ENCODE results near the gene CTBP2.

The CTBP2 gene

DNA sequence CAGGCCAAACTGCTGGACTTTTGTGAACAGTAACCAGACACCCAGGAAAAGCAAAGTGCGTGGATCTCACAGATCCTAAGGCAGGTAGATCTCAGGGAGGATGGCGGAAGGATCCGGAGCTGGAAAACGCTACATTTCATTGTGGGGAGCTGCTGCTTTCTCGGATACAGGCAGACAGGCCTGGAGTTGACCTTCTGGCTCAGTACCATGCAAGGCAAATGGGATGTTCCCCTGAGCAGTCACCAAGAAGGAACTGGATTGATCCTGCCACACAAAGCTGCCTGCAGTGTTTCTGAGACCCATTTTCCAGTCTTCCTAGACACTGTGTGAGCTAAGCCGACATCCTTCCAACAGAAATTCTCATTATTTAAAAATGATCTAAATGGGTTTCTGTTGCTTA lies 152.9 kb downstream of the CTBP2 start:
- no peak for DNase-seq (ENCODE audit: low spot score)

DNA sequence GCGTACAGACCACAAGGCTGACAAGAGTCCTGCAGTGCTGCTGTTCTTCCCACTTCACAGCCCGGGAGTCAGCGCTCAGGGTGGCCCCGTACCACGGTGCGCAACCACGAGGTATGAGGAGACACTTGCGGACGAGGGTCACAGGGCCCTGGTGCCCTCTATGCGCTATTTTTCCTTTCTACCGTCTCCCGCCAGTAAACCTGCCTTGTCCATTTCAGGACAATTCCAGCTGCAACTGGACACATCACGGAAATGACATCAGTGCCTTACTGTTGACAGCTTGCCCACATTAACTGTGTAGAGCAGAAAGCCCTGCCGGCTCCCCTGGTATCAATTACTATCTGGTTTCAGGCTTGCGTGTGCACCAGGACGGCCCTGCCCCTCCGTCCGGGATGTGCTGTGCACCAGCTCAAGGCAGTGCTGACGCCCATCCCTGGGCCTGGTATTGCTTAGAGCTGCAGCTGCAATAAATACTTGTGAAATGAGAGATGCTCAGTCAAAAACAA lies 153.4 kb downstream of the CTBP2 start:
- no peak for DNase-seq (ENCODE audit: low spot score)

DNA sequence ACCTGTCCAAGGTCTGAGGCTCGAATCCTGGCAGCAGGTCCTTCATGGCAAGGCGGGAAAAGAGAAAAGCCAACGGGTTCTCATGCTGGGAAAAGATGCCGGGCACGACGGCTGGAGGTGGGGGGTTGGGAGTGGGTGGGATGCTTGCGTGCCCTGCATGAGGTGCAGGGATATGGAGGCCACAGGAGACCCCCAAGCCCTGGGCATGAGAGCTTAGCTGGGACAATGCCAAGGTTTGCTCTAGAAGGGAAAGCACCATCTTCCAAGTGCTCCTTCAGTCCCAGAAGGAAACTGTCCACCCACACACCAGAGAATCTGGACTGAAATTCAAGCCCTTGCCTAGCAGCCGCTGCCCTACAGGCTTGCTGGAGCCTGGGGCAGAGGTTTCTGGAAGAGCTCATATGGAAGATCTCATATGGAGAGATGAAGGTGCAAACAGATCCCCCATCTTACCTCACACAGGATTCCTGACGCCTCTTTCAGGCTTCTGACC lies 154.1 kb downstream of the CTBP2 start:
- no peak for DNase-seq (ENCODE audit: low spot score)

DNA sequence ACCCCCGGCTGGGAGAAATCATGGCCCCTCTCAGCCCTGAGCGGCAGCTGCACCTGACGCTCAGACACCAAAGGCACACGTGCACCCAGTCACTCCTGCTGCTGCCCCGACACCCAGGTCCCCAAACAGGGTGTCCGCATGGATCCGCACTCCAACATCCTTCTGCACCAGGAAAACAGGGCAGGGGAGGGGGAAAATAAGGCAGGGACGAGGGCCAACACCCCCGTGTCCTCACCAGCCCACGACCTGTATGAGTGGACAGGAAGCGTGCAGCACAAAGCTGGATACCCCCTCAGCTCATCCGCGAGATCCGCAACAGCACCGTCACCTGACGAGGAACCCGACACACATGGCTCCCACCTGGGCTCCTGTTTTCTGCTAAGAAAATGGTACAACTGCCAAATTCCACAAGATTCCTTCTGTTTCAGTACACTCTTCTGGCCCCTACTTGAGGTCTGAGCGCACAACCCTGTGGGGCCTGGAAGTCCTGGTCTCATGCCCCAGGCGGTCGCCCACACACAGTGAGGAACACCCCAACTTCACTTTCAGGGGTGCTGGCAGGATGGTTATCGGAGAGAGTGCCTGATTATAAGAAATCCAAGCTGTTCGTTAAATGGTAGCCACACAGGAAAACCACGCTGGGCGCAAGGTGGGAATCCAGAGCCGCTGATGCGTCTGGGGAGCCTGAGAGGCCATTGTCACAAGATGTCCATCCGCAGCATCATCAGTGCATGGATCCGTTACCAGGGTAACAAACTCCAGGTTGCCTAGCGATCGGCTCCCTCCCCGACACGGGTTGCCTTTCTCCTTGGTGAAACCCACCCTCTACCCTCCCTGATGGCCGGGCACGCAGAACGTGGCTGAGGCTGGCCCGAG lies 154.8 kb downstream of the CTBP2 start:
- no peak for DNase-seq (ENCODE audit: low spot score)

DNA sequence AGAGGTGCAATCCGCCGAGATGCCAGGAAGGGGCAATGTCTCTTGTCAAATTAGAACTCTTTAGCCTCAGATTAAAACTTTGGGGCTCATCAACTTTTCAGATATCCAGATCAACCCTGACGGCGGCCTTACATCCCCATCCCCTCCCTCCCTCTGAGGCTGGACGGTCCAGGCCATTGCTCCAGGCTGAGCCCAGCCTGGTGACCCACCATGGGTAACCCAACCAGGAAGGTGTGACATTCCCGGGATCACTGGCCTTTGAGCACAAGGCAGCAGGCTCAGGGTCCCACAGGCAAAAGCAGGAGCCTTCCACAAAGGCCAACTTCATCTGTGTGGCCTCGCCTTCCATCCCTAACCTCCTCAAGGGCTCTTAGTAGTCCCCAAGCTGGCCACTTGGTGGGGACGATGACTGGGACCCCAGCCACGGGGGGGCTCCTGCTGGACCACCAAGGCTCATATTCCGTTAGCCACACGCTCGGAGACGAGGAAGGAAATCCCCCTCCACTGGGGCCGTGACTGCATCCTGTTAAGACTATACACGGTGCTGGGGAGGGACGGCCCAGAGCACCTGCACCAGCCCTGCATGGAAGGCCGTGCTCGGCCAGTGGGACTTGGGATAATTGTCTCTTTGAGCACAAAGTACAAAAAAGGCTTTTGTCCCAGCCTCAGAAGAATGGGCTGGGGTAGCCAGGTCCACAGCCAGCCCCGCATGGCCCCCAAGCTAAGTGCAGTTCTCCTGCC lies 155.6 kb downstream of the CTBP2 start:
- no peak for DNase-seq (ENCODE audit: low spot score)

DNA sequence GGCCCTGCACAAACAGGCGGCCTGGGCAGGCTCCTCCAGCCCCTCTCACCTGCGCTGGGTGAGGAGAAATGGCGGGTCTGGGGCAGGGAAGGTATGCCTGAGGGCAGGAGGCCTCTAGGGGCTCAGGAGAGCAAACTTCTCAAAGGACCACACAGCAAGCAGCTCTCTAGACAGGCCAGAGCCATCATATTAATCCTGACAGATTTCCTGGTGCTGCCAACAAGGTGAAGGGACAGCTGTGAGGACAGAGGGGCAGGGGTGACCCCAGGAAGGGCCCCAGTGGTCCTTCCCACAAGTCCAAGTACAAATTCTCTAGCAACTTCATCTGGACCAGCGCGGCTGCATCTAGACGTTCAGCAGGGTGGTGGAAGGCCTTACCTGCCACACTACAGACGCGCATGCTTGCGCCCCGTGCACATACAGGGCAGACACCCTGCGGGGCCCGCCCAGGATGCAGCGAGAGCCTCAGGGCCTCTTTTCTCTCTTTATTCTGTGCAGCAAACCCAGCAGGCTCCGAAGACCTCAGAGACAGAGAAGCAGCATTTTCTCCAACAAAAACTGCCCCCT lies 156.4 kb downstream of the CTBP2 start:
- no peak for DNase-seq (ENCODE audit: low spot score)

DNA sequence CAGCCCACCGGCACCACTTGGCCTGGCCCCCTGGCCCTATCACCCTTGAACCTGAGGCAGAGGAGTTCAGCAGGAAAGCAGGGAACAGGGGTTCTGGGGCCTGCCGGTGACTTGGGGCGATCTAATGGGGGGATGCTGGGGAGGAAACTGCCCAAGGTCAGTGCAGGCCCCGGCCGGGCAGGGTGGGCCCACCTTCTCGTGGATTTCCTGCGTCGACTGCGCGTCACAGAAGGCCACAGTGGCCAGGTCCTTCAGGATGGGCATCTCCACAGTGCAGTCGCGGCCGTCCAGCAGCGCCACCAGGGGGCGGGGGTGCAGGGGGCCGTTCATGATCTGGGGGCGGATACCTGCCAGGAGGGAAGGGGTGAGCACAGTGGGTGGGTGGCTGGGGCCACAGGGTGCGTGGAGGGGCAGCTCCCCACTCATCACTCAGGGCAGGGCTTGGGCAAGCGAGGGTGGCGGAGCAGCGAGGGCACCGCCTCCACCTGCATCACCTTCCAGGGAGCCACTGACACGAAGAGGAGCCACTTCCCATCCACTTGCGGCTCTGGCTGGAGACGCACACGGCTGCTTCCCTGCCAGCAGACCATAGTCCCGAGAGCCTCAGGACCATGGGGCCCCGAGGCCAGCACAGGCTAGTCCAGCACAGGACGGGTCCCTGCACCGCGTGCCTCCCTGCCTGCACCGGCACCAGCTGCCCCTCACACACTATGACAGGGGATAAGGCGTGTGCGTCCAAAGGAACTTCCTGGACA lies 157.0 kb downstream of the CTBP2 start:
- DNase-seq (ENCODE audit: low spot score), result no peak

DNA sequence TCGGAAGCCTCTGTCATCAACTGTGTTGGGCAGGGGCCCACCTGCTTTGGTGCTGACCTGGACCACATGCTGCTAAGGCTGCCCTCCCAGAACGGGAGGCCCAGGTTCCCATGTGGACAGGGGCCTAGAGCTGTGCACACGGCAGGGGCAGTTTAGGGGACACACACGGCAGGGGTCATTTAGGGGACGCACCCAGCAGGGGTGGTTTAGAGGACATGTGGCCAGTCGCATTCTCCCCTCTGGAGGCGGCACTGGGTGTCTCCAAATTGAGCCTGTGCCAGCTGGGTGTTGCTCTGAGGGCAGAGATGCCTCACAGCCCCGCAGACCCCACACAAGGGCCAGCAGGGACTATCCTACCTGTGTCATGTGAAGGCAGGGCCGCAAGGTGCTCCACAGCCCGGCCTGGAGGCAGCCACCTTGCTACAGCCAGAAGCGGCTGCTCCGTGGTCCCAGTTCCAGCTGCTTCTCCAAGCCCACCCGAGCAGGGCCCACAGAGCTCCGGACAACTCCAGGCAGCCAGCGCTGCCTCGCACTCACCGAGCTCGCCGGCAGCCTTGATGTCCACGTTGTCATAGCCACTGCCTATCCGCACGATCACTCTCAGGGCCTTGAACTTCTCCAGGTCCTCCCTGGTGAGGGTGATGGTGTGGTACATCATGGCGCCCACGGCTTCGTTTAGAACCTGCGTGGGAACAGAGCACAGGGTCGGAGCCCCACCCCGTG lies 157.8 kb downstream of the CTBP2 start:
- no peak for DNase-seq (ENCODE audit: low spot score)

DNA sequence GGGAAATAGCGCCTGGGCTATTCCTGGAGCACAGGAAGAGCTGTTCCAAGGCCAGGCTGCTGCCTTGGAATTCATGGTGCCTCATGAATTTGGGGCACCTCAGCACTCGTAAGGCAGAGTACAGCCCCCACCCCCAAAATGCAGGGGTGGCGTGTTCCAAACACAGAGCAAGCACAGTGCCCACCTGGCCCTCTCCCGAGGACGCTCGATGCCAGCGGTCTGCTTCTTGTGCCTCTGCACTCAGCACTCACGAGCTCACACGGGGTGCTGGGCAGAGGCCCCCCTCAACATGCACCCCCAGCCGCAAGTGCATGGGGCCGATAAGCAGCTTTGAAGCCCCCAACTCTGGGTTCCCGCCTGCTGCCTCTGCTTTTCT lies 158.3 kb downstream of the CTBP2 start:
- DNase-seq (ENCODE audit: low spot score), result no peak

DNA sequence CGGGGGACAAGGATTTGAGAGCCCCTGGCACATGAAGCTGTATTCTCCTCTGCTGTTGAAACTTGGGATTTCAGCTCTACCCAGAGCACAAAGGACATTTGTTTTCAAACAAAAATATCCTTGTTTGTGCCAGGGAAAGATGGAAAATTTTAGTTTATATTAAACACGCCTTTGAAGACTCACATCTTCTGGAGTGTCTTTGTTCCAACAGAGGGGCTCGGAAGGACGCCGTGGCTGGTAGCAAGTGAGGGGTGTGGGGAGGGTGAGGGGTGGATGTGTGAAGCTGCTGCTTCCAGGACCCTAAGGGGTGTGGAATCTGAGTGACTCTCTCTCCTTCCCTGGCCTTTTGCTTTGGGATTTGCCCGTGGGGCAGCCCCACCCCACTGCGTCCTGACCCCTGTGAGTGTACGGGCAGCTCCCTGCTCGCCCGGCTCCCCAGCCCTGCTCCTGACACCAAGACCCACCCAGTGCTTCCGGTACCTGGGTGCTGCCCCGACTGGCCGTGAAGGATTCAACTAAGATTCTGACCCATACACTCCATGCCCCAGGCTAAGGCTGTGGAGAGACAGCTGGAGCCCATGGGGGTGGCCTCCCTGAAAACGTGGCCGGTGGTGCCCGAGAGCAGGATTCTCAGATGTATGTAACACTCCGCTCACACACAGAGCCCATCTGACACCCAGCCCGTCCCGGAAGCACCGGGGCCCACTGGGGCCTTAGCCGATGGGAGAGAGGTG lies 158.9 kb downstream of the CTBP2 start:
- DNase-seq (ENCODE audit: low spot score), result no peak

DNA sequence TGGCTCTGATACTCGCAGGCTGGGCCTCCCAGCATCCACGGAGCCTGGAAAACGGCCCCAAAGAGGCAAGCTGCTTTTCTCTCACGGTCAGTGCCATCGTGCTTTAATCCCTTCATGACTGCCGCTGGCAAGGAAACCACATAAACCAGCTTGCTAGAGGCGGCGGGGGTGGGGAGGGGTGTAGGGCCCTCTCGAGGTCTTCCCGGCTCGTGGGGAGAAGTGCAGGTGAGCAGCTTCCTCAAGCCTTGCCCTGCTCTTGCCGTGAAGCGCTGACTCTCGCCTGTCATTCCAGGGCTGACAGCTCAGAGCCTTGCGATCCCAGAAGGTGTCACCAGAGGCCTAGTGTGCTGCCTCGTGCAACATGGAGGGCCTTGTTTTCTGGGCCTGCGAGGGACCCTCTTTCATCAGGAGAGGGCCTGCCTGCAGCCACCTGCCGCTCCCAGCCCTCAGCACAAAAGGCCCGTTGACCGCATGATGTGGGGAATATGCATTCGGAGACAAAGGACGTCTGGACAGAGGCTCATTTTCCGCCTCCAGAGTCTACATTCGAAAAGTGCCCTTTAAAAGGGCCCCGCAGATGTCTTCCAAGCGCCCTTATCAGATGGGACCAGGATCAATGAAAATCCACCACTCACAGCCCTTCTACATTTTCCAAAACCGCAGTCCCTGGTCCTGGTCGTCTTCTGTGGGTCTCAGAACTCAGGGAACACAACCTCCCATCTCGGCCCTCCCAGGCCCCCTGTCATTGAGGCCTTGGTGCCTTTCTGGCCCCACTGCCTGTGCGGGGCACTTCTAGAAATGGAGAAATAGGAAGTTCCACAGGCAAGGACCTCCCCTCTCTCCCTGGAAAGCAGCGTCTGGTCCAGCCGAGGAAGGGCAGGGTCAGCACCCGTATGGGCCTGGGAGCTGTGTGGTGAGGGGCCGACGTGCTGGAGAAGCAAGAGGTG lies 159.7 kb downstream of the CTBP2 start:
- peak; percentile 60 for DNase-seq (ENCODE audit: low spot score)

DNA sequence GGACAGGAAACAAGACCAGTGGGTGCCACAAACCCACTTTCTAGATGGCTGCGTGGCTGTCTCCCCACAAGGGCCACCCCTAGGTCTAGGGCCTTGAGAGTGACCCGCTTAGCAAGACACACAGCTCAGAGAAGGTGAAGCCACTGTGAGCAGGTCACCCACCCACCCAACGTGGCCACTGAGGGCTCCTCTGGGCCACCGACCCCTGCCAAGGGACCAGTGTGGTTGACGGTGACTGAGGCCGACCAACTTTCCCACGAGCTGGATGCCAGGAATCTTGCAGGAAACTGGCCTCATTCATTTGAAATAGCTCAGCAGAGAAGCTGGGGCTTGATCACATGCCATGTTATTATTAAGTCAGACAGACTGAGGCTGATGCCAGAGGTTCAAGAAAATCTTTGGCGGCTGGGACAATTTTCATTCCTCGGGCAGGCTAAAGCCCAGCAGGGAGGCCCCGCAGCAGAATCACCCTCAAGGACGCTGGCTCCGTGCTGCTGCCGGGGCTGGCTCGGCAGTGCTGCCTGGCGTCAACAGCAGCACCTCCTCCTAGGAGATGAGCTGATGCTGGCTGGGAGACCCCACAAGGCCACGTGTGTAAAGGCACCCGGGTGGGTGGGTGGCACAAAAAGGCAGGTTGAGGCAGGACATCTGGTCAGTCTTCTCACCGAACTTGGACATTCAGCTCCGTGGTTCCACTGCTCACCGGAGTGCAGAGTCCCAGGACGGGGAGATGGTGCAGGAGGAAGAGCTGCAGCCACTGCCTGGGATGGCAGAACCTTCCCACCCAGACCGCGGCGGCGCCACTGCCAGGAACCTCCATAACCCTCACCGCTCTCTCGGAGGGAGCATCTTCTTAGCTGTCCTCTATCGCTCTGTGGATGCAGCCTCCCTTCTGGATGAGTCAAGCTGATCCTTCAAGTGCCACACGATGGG lies 160.7 kb downstream of the CTBP2 start:
- no peak for DNase-seq (ENCODE audit: low spot score)

DNA sequence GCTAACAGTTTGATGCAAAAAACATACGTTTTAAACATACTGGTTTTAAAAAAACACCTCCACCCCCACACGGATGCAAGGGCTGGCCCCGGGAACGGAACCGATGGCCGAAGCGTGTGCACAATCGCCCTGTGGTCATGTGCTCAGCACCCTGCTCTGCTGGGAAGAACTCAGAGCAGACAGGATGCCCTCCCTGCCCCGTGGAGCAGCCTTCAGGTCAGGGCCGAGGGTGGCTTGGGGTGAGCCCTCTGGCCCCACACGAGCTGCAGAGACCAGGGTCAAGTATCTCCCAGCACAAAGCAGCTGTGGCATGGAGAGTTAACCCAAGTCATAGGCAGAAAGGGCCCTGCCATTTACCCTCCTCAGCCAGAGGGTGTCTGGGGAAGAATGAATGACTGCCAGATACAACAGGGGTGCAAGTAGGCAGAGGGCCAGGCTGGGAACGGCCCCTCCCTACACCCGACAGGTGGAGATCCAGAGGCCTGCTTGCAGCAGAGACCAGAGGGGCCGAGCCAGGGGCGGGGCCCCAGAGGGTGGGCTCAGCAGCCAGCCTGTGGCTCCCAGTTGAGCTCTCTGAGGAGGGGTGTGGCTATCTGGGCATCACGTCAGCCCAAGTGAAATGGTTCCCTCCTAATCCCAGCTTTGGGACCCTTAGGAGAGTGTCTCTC lies 161.6 kb downstream of the CTBP2 start:
- peak; percentile 34 for DNase-seq (ENCODE audit: low spot score)

DNA sequence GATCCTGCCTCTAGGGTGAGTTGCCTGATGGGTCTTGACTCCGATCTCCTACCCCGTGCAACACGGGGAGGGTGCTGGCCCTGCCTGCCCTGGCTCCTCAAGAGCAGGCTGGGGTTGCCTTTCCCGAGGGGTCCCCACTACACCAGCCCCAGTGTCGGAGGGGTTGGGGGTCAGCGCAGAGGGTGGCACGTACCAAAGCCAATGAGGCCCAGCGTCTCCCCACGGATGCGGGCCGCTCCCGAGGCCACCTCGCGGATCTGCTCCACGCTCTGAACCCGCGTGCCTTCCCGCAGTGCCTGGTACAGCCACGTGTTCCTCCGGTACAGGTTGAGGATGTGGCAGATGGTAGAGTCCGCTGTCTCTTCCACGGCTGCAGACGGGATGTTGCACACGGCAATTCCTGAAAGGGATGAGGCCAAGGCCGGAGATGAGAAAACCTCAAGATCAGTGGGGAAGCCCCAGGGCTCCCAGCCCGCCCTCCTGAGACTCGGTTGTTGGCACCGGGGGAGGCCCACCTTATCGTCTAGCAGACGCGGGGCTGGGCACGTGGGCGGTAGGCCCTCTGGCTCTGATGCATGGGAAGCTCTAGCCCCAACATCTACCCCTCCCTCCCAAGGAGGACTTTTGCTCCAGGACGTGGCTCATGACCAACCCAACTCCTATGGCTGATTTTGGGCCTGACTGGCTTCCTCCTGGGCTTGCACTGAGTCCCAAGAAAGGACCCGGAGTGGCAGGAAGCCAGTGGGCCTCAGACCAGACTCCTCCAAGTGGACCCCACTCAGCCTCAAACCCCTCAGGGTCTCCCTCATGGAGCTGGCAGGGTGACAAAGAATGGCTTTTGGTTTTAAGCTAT lies 162.4 kb downstream of the CTBP2 start:
- DNase-seq (ENCODE audit: low spot score), result peak; percentile 38

DNA sequence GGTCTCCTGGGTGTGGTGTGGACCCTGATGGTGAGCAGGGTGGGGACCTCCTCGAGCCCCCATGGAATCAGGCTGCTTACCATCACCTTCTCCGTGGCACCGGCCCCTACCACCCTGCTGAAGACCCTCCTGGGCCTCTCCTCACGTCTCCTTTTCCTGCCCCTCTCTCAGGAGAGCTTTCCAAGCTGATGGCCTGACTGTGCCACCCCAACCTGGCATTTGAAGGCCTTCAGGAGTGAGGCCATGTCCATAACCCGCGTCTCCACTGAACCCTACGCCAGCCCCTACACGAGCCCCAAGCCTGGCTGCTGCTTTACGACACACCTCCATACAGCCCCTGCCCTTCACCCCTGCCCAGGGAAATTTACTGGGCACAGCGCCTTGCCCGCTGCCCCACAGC lies 163.1 kb downstream of the CTBP2 start:
- no peak for DNase-seq (ENCODE audit: low spot score)

DNA sequence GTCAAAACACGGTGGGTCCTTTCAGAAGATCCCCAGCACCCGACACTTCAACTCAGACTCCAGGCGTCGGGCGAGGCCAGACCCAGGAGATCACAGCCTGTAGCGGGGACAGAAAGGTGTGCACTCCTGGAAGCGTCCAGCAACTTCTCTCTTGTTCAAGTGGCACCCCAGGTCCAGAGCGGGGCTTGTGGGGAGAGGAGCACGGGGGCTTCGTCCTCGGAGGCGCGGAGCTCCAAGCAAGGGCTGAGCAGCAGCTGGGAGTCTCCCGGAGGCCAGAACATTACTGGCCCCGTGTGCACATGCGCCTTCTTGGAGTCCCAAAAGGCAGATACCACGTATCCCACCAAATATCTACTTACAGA lies 163.5 kb downstream of the CTBP2 start:
- DNase-seq (ENCODE audit: low spot score), result peak; percentile 26

Data from ecto neural progenitor cell (in vitro differentiated cells).